Sigmoid colon (tissue), 7 donors: ENCODE measurements around the gene KLHL42. TPM values are rescaled to one million over a fixed set of nuclear protein-coding genes. Genes with fewer than 3 reads are reported as not detected.

Source experiments
- DNase-seq: peaks from one replicate; pipeline ENCODE4 v3.0.0-alpha.2; 2019
- H3K27ac ChIP-seq, 4 donors: fragments of 200-600 bp; sonication (generic); one replicate each; pipeline ENCODE4 v1.5.1; 2016 to 2019; ENCODE audit warnings: mild to moderate bottlenecking in 1 of 4
- H3K27me3 ChIP-seq, 3 donors: fragments of 200-600 bp; sonication (generic); one replicate each; pipeline ENCODE4 v1.5.1; 2019; ENCODE audit warnings: mild to moderate bottlenecking in 1 of 3
- H3K36me3 ChIP-seq, 4 donors: fragments of 200-600 bp; sonication (generic); one replicate each; pipeline ENCODE4 v1.5.1; 2016 to 2019
- H3K4me1 ChIP-seq, 4 donors: fragments of 200-600 bp; sonication (generic); one replicate each; pipeline ENCODE4 v1.5.1; 2017 to 2019
- H3K4me3 ChIP-seq, 4 donors: fragments of 200-600 bp; sonication (generic); one replicate each; pipeline ENCODE4 v1.5.1; 2017 to 2019; ENCODE audit warnings: mild to moderate bottlenecking in 2 of 4, moderate library complexity in 1 of 4
- H3K9me3 ChIP-seq, 4 donors: fragments of 200-600 bp in 3 of 4; sonication (generic) in 3 of 4; one replicate each; pipeline versions ENCODE4 v1.5.1 to v1.6.1; 2013 to 2019
- EP300 ChIP-seq, 4 donors: sonication (generic); formaldehyde crosslinking; IDR thresholded peaks; one replicate each; pipeline ENCODE4 v1.6.1; 2017; ENCODE audit warnings: antibody characterized with exemption in 4 of 4
- POLR2A ChIP-seq, 2 donors: fragments of 450-650 bp; IDR thresholded peaks; one replicate each; pipeline ENCODE4 v1.6.1; 2016; ENCODE audit warnings: antibody characterized with exemption in 2 of 2, mild to moderate bottlenecking in 2 of 2, moderate library complexity in 2 of 2
- POLR2AphosphoS5 ChIP-seq, 4 donors: sonication (generic); formaldehyde crosslinking; IDR thresholded peaks; one replicate each; pipeline ENCODE4 v1.6.1; 2017; ENCODE audit warnings: antibody characterized with exemption in 4 of 4
- WGBS, 2 donors: extraction: QIAGEN DNeasy Blood & Tissue Kit; methylation state at CpG; one replicate each; pipeline ENCODE4 v1.1.7; 2013; 5-methylcytosine and 5-hydroxymethylcytosine counted together
- intact Hi-C: fragments of 100-400 bp; cut with DNase I; formaldehyde crosslinking; loops from one replicate; pipeline ENCODE4 v1.15.1; 2023
- polyA plus RNA-seq, 3 donors: library from polyadenylated mRNA; stranded (reverse); fragments of 200-250 nt; gene quantifications; one replicate each; pipeline ENCODE4 v1.2.3, GENCODE V29; 2013
- total RNA-seq, 4 donors: library from RNA; depleted of rRNA; stranded (reverse); fragments of >200 nt; gene quantifications; one replicate each; pipeline ENCODE4 v1.1.0, GENCODE V29; 2016
- TF ChIP-seq, protein P1 (sequence below), 4 experiments: fragments of 450-650 bp in 3 of 4; fragments of 200-600 bp in 1 of 4; IDR thresholded peaks; one replicate each; pipeline ENCODE4 v1.5.1; 2016 to 2019; ENCODE audit warnings: antibody characterized with exemption in 4 of 4, mild to moderate bottlenecking in 3 of 4, moderate library complexity in 2 of 4
- donor health status: healthy with polysubstance abuse.
- donor health status: Bipolar disorder and iron deficiency.
- donor health status: healthy.

KLHL42 gene
- total and polyA plus RNA-seq, 7 donors = 3.6 to 78.1 (median 60.7) TPM

DNA sequence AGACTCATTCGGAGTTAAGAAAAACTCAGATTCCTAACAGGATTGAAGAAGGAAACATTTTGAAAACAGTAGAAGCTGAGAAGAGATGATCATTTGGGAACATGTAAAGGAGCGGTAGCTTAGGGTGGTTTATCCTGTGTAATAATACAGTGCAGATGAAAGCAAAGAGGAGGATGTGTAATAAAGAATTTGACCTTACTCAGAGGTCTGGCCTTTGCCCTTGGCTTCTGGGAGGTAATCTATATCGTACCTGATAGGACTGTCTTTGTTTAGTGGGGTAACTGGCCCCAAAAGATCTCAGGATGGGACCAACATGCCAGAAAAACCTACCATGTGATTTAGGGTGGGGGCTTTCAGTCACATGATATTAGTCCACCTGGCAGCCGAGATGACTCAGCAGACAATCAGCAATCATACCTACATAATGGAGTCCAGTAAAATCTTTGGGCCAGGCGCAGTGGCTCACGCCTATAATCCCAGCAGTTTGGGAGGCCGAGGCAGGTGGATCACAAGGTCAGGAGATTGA, 23.3 kb upstream of the KLHL42 start:
- intact Hi-C loops = no loop called here
- Histone ChIP-seq H3K27ac (no peak overlapping the region), H3K27me3 (no peaks in the 10 kb centered on the region), H3K36me3 (peaks cover 0 to 25% (median 9%) of the 10 kb centered on the region in 4 donors), H3K4me3 (no peak overlapping the region), H3K4me1 (no peaks in the 10 kb centered on the region), H3K9me3 (no peaks in the 10 kb centered on the region)
- no peak for DNase-seq
- WGBS, 2 donors = 91 to 94% methylated on average over 7 of the region's 7 CpGs
- TF ChIP-seq, protein P1, sequence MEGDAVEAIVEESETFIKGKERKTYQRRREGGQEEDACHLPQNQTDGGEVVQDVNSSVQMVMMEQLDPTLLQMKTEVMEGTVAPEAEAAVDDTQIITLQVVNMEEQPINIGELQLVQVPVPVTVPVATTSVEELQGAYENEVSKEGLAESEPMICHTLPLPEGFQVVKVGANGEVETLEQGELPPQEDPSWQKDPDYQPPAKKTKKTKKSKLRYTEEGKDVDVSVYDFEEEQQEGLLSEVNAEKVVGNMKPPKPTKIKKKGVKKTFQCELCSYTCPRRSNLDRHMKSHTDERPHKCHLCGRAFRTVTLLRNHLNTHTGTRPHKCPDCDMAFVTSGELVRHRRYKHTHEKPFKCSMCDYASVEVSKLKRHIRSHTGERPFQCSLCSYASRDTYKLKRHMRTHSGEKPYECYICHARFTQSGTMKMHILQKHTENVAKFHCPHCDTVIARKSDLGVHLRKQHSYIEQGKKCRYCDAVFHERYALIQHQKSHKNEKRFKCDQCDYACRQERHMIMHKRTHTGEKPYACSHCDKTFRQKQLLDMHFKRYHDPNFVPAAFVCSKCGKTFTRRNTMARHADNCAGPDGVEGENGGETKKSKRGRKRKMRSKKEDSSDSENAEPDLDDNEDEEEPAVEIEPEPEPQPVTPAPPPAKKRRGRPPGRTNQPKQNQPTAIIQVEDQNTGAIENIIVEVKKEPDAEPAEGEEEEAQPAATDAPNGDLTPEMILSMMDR (IDR thresholded peaks at IDR 0.05) = no peak
- TF ChIP-seq POLR2AphosphoS5 (IDR thresholded peaks at IDR 0.05) = no peak
- no peak for TF ChIP-seq EP300 (IDR thresholded peaks at IDR 0.05)
- TF ChIP-seq POLR2A (IDR thresholded peaks at IDR 0.05) = no peak

DNA sequence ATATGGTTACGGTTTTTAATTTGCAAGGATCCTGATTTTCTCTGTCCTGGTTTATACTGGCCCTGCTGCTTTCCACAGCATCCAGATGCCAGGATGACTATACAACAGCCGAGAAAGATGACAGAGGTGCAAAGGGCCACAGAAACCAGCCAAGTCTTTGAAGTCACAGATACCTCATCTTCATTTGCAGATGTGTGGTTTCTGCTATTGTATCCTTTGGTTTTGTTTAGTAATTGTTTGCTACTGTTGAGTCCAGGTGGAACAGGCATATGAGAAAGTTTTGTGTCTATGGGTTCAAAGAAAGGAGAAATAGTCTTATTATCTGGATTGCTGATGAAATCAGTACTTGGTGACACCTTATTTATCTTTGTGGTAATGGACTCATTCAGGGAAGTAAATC, 17.3 kb upstream of the KLHL42 start:
- H3K27me3 ChIP-seq = no peaks in the 10 kb centered on the region
- intact Hi-C loops = no loop called here
- no peak for TF ChIP-seq POLR2AphosphoS5 (IDR thresholded peaks at IDR 0.05)
- no peak for TF ChIP-seq EP300 (IDR thresholded peaks at IDR 0.05)
- TF ChIP-seq, protein P1 (IDR thresholded peaks at IDR 0.05) = no peak
- no peak for TF ChIP-seq POLR2A (IDR thresholded peaks at IDR 0.05)
- H3K4me3 ChIP-seq = no peak overlapping the region
- H3K27ac ChIP-seq = no peak overlapping the region
- 88% methylated on average over 2 of the region's 2 CpGs for WGBS, 2 donors
- no peaks in the 10 kb centered on the region for H3K4me1 ChIP-seq
- no peaks in the 10 kb centered on the region for H3K36me3 ChIP-seq
- no peaks in the 10 kb centered on the region for H3K9me3 ChIP-seq
- DNase-seq = no peak

DNA sequence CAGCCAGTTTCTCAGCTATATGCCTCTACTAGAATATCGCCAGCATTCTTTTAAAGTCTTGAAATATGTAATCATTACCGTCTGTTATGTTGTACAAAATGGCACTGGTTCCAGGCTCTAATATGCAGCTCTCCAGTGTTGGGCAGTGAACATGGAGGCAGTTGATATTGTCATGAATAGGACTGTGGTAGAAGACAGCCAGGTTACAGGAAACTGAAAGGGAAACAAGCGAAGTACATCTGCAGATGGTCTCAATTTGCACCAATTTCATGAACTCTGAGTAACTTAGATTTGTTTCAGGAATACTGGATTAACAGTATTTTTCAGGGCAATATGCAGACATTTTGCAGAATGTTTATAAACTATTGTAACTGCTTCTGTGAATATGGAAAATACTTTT, 13.4 kb upstream of the KLHL42 start:
- no peaks in the 10 kb centered on the region for H3K4me1 ChIP-seq
- H3K27ac ChIP-seq = no peak overlapping the region
- TF ChIP-seq EP300 (IDR thresholded peaks at IDR 0.05) (no peak), POLR2A (IDR thresholded peaks at IDR 0.05) (no peak), POLR2AphosphoS5 (IDR thresholded peaks at IDR 0.05) (no peak)
- TF ChIP-seq, protein P1 (IDR thresholded peaks at IDR 0.05) = no peak
- no peak for DNase-seq
- no peaks in the 10 kb centered on the region for H3K9me3 ChIP-seq
- intact Hi-C loops = no loop called here
- no peaks in the 10 kb centered on the region for H3K27me3 ChIP-seq
- 92 to 96% methylated on average over 3 of the region's 3 CpGs for WGBS, 2 donors
- H3K4me3 ChIP-seq = no peak overlapping the region
- H3K36me3 ChIP-seq = no peaks in the 10 kb centered on the region

DNA sequence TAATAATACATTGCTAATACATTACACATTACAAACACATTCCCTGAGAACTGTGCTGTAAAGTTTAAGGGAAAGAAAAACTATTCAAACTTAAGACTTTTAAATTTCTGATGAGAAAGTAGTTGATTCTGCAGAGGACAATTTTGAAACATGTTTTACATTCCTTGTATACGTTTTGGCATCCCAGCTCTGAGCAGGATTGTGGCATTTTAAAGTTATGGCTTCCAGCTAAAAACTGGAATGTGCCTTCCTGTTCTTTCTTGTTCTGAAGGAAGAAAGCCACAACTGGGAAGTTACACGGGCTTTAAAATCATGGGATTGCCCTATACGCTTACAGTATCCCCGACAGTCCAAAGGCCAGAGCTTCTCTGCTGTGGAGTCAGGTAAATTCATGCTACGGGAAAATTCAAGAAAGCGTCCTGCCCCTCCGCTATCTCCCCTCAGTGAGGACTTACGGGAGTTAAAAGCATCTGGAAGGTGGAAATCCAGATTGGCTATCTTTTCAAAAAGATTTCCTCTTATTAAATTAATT, 10.8 kb upstream of the KLHL42 start:
- no peaks in the 10 kb centered on the region for H3K4me1 ChIP-seq
- TF ChIP-seq, protein P1 (IDR thresholded peaks at IDR 0.05) = no peak
- TF ChIP-seq POLR2AphosphoS5 (IDR thresholded peaks at IDR 0.05) = no peak
- no peak for TF ChIP-seq EP300 (IDR thresholded peaks at IDR 0.05)
- TF ChIP-seq POLR2A (IDR thresholded peaks at IDR 0.05) = no peak
- H3K27ac ChIP-seq = no peak overlapping the region
- H3K4me3 ChIP-seq = no peak overlapping the region
- DNase-seq = no peak
- intact Hi-C loops = no loop called here
- no peaks in the 10 kb centered on the region for H3K9me3 ChIP-seq
- WGBS, 2 donors = 33 to 71% methylated on average over 8 of the region's 8 CpGs
- H3K27me3 ChIP-seq = no peaks in the 10 kb centered on the region
- H3K36me3 ChIP-seq = no peaks in the 10 kb centered on the region
